Gastroesophageal sphincter (tissue), 4 donors: Measurements from ENCODE around the gene THEMIS. TPM values are rescaled to one million over a fixed set of nuclear protein-coding genes. Genes with fewer than 3 reads are reported as not detected.

Experiments
- ATAC-seq: fragments of 150-250 bp; one replicate; pipeline ENCODE4 v1.9.1; 2016; ENCODE audit warnings: mild to moderate bottlenecking, moderate library complexity
- H3K27ac ChIP-seq, 4 donors: fragments of 200-600 bp; sonication (generic) in 3 of 4; 1 replicate in 3 of 4; 2 replicates in 1 of 4; pipeline ENCODE4 v1.5.1; 2016 to 2019
- H3K27me3 ChIP-seq: fragments of 200-600 bp; sonication (generic); one replicate; pipeline ENCODE4 v1.5.1; 2019
- H3K36me3 ChIP-seq, 2 donors: fragments of 200-600 bp; sonication (generic); one replicate each; pipeline ENCODE4 v1.5.1; 2019; ENCODE audit warnings: control low read depth in 1 of 2
- H3K4me1 ChIP-seq, 3 donors: fragments of 200-600 bp; sonication (generic); 1 replicate in 2 of 3; 2 replicates in 1 of 3; pipeline ENCODE4 v1.5.1; 2016 to 2019; ENCODE audit warnings: control low read depth in 2 of 3
- H3K4me3 ChIP-seq, 2 donors: fragments of 200-600 bp; sonication (generic); one replicate each; pipeline ENCODE4 v1.5.1; 2019; ENCODE audit warnings: mild to moderate bottlenecking in 1 of 2, moderate library complexity in 1 of 2
- H3K9me3 ChIP-seq, 3 donors: fragments of 200-600 bp; sonication (generic); one replicate each; pipeline ENCODE4 v1.5.1; 2017 to 2019; ENCODE audit warnings: control low read depth in 2 of 3
- CTCF ChIP-seq, 4 experiments: fragments of 200-600 bp in 2 of 4; fragments of 450-650 bp in 2 of 4; sonication (generic) in 1 of 4; IDR thresholded peaks; one replicate each; pipeline ENCODE4 v1.5.1; 2017 to 2019; ENCODE audit warnings: antibody characterized with exemption in 4 of 4, mild to moderate bottlenecking in 2 of 4, moderate library complexity in 2 of 4
- EP300 ChIP-seq: sonication (generic); formaldehyde crosslinking; IDR thresholded peaks from one replicate; pipeline ENCODE4 v1.6.1; 2017; ENCODE audit warnings: antibody characterized with exemption, mild to moderate bottlenecking
- POLR2A ChIP-seq, 2 donors: fragments of 450-650 bp; IDR thresholded peaks; one replicate each; pipeline ENCODE4 v1.6.1; 2017; ENCODE audit warnings: antibody characterized with exemption in 2 of 2, mild to moderate bottlenecking in 2 of 2, moderate library complexity in 1 of 2
- POLR2AphosphoS5 ChIP-seq: sonication (generic); formaldehyde crosslinking; IDR thresholded peaks from one replicate; pipeline ENCODE4 v1.6.1; 2017; ENCODE audit warnings: antibody characterized with exemption
- WGBS, 2 donors: methylation state at CpG; one replicate each; pipeline ENCODE4 v1.1.5; 2018; ENCODE audit warnings: low coverage in 1 of 2; 5-methylcytosine and 5-hydroxymethylcytosine counted together
- total RNA-seq, 4 donors: library from RNA; depleted of rRNA; stranded (reverse); fragments of >200 nt; gene quantifications; one replicate each; pipeline ENCODE4 v1.1.0, GENCODE V29; 2016

Gene THEMIS, protein sequence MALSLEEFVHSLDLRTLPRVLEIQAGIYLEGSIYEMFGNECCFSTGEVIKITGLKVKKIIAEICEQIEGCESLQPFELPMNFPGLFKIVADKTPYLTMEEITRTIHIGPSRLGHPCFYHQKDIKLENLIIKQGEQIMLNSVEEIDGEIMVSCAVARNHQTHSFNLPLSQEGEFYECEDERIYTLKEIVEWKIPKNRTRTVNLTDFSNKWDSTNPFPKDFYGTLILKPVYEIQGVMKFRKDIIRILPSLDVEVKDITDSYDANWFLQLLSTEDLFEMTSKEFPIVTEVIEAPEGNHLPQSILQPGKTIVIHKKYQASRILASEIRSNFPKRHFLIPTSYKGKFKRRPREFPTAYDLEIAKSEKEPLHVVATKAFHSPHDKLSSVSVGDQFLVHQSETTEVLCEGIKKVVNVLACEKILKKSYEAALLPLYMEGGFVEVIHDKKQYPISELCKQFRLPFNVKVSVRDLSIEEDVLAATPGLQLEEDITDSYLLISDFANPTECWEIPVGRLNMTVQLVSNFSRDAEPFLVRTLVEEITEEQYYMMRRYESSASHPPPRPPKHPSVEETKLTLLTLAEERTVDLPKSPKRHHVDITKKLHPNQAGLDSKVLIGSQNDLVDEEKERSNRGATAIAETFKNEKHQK
- total RNA-seq = 1 to 10 TPM in 1 of 4 donors, under 1 TPM in 3; 0.27 to 1.6 (median 0.69) TPM

- Histone ChIP-seq H3K27ac (no peak within 1 kb of the TSS), H3K36me3 (no peaks in the 10 kb centered on the region), H3K4me1 (no peaks in the 10 kb centered on the region), H3K9me3 (peaks cover 0 to 5% (median 0%) of the 10 kb centered on the region in 3 donors), H3K27me3 (no peaks in the 10 kb centered on the region), H3K4me3 (no peak within 1 kb of the TSS)
- WGBS, 2 donors = 82 to 100% methylated on average over 2 of the region's 2 CpGs
- no peak for TF ChIP-seq EP300
- TF ChIP-seq POLR2AphosphoS5 = no peak
- no peak for TF ChIP-seq CTCF (IDR thresholded peaks at IDR 0.05)
- no peak for TF ChIP-seq POLR2A (IDR thresholded peaks at IDR 0.05)
- ATAC-seq = no peak
Measured at GRCh38 chr6:127900935-127901334, at the start of gene THEMIS. TSS of gene THEMIS (minus strand) at chr6:127901058. CDS start at chr6:127900932, 126 bp downstream.

DNA sequence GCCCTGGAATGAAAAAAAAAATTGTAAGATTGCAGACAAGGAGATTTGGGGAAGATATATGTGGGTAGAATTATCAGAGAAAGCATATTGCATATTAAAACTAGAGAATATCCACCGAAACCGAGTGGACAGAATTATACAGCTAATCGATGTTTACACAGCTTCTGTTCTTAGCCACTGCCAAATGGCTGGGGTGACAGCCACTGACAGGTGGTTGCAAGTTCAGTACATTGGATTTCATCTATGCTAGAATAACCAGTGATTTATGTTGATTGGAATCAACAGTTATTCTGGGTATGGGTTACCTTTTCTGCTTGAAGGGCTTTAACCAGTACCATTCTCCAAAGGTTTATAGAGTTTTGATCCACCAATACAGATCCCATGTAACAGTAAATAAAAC, 48.4 kb upstream of the THEMIS start:
- TF ChIP-seq EP300 (no peak), POLR2AphosphoS5 (no peak), POLR2A (IDR thresholded peaks at IDR 0.05) (no peak), CTCF (IDR thresholded peaks at IDR 0.05) (no peak)
- 94 to 96% methylated on average over 3 of the region's 3 CpGs for WGBS, 2 donors
- Histone ChIP-seq H3K36me3 (no peaks in the 10 kb centered on the region), H3K27me3 (no peaks in the 10 kb centered on the region), H3K9me3 (peaks cover 0 to 9% (median 0%) of the 10 kb centered on the region in 3 donors), H3K4me3 (no peak overlapping the region), H3K27ac (no peak overlapping the region), H3K4me1 (no peaks in the 10 kb centered on the region)
- no peak for ATAC-seq

- 87 to 92% methylated on average over 2 of the region's 2 CpGs for WGBS, 2 donors
- Histone ChIP-seq H3K9me3 (peaks cover 0 to 9% (median 0%) of the 10 kb centered on the region in 3 donors), H3K27me3 (no peaks in the 10 kb centered on the region), H3K4me1 (no peaks in the 10 kb centered on the region), H3K27ac (no peak overlapping the region), H3K4me3 (no peak overlapping the region), H3K36me3 (no peaks in the 10 kb centered on the region)
- no peak for ATAC-seq
- TF ChIP-seq POLR2AphosphoS5 (no peak), EP300 (no peak), CTCF (IDR thresholded peaks at IDR 0.05) (no peak), POLR2A (IDR thresholded peaks at IDR 0.05) (no peak)
Measured at GRCh38 chr6:127946388-127946787, 45.5 kb upstream of the THEMIS start.

DNA sequence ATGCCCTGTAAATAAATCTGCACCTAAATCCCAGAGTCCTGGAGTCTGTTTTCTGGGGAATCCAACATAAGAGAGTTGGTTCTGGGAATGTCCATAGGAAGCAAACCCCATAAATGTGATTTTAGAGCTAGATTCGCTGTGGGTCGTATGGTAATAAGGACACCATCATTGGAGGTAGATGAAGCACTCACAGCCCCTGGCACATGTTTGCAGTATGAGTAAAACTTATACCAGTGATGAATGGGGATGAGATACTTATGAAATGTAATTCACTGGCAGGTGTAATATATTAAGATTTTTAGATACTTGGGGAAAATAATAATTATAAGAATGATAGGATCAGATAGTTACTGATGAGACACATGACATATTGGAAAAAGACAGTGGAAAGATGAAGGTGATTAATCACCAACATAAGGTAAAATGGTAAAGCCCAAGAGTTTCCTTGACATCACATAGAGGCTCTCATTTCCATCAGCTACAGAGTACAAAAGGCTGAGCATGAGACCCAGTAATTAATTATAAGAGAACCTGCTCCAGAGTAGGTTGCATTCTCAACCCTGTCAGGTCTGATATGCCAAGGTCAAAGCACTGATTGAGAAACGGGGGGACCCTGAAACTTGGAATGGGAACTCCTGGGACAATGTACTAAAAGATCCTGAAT, 44.7 kb upstream of the THEMIS start:
- TF ChIP-seq EP300 = no peak
- no peak for TF ChIP-seq CTCF (IDR thresholded peaks at IDR 0.05)
- Histone ChIP-seq H3K36me3 (no peaks in the 10 kb centered on the region), H3K4me3 (no peak overlapping the region), H3K27ac (no peak overlapping the region), H3K9me3 (peaks cover 0 to 9% (median 0%) of the 10 kb centered on the region in 3 donors), H3K4me1 (no peaks in the 10 kb centered on the region), H3K27me3 (no peaks in the 10 kb centered on the region)
- no peak for ATAC-seq
- 92 to 100% methylated on average over 1 to 2 of the region's 3 CpGs for WGBS, 2 donors
